ENCODE measurements around the gene LPAR5.

The LPAR5 gene

GRCh38 chr12:6635375-6635855, 344 bp downstream of the LPAR5 start:
- DNase-seq: no peak

- DNase-seq: peak; percentile 44
Observed at GRCh38 chr12:6632026-6632983, 3.5 kb downstream of the LPAR5 start.

DNA sequence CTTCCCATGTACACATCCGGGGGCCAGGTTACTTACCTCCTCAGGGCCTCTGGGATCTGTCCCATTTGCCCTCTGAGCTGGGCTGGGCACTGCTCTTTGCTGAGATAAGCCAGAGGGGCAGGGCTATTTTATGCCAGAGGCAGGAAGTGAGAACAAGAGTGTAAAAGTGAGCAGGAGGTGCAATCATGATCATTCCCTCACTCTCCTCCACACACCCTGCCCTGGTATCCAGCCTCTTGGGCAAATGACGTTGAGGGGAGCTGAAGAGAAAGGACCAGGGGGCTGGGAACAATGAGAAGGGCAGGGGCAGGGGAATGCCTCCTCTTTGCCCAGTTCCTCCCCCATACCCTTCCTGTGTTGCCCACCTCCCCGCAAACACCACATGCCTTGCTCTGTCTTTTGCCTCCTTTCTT, 4.2 kb downstream of the LPAR5 start:
- no peak for DNase-seq

- DNase-seq: no peak
Observed at GRCh38 chr12:6630736-6631135, 5.0 kb downstream of the LPAR5 start.

- no peak for DNase-seq
Observed at GRCh38 chr12:6627616-6628015, 8.1 kb downstream of the LPAR5 start.

DNA sequence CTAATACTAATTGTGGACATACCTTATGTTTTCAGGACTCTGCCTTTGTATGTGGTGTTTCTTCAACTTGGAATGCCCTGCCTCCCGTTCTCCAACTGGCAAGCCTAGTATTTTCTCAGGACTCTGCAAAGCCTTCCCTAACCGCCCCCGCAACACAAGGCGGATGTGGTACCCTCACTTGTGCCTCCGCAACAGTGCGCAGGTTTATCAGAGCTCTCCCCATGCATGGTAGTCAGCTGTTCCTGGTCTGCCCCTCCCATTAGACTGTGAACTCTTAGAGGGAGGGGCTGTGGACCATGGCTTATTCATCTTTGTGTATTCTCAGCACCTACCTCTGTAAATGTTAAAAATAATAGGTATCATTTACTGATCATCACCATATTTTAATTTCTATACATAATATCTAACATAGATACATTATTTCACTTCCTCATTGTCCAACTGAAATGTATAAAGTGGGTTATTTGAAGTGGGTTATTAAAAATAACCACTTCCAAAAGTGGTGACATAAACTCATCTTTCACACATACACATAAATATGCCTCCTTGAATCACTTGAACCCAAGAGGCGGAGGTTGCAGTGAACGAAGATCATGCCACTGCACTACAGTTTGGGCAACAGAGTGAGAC, 9.0 kb downstream of the LPAR5 start:
- no peak for DNase-seq

DNA sequence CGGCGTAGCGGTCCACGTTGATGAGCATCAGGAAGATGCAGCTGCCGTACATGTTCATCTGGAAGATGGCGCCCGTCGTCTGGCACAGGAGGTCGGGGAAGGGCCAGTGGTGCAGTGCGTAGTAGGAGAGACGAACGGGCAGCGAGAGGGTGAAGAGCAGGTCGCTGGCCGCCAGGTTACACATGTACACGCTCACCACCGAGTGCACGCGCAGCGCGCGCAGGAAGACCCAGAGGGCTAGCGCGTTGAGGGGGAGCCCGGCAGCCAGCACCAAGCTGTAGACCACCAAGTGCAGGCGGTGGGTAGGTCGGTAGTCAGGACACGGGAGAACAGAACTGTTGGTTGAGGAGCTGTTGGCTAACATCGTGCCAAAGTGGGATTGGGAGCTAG, 14.9 kb downstream of the LPAR5 start:
- DNase-seq: no peak

GRCh38 chr12:6620137-6620884, 15.4 kb downstream of the LPAR5 start:
- no peak for DNase-seq

DNA sequence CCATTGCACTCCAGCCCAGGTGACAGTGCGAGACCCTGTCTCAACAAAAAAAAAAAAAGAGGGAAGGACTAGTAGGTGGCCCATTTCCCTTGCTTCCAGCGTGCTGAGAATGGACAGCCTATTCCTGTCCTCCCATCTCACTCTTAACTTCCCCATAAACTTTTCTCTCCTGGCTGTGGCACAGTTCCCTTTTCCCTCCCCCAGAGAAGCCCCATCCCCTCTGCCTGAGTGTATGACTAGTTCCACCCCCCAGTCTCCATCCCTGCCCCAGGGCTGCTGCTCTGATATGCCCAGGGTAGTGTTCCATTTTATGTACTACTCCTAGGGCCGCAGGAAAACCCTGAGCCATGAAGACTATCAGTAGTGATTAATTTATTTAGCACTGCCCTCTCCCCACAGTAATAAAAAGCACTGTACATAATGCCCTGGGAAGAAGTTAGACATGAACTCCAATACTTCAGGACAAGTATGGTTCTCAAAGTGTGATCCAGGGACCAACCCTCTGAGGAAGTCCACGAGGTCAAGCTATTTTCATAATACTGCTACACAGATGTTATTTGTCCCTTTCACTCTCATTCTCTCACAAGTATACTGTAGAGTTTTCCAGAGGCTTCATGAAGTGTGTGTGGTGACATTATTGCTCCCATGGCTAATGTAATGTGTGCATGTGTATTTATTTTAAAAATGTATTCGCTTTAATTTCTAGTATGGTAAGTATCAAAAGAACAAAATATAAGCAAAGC, 17.1 kb downstream of the LPAR5 start:
- no peak for DNase-seq

DNA sequence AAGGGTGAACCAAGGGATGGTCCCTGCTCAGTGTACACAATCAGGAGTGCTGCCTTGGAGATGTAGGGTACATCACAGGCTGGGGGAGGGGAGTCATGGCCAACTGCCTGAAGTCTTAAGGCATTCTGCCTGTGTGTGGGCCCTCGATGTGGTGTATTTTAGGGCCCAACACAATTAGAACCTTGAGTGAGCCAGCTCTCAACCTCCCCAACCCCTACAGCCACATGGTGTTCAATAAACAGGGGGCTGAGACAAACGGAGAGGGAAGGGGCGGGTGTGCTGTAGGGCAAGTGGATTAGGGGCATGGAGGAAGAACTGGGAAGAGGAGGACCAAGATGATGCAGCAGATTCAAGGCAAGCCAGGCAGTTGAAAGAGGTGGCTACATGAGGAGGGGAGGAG, 20.0 kb downstream of the LPAR5 start:
- DNase-seq: no peak

DNA sequence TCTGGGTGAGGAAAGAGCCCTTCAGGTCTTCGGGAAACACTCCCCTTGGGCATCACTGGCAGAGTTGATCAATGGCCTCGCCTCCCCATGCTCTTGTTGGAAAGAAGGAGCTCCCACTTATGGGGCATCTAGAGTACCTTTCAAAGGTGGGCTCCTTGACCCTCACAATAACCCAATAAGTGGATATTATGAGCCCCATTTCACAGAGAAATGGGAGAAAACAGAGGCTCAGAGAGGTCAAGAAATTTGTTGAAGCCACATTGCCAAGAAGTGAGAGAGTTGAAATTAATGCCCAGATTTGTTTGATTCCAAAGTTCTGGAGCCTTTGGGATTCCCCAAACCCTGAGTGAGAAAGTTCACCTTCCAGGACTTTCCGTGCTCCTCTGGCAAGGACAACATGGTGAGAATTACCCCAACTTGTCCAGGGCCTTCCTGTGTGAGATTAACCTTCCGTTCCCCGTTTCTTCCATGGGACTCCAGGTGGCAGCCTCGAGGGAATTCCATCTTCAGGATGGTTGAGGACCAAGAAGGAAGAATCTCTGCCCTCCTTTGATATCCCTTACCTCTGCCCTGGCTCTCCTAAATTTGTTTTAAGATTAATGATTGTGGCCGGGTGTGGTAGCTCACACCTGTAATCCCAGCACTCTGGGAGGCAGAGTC, 21.1 kb downstream of the LPAR5 start:
- no peak for DNase-seq

- peak; percentile 90 for DNase-seq
Observed at GRCh38 chr12:6613776-6614512, 21.8 kb downstream of the LPAR5 start.

DNA sequence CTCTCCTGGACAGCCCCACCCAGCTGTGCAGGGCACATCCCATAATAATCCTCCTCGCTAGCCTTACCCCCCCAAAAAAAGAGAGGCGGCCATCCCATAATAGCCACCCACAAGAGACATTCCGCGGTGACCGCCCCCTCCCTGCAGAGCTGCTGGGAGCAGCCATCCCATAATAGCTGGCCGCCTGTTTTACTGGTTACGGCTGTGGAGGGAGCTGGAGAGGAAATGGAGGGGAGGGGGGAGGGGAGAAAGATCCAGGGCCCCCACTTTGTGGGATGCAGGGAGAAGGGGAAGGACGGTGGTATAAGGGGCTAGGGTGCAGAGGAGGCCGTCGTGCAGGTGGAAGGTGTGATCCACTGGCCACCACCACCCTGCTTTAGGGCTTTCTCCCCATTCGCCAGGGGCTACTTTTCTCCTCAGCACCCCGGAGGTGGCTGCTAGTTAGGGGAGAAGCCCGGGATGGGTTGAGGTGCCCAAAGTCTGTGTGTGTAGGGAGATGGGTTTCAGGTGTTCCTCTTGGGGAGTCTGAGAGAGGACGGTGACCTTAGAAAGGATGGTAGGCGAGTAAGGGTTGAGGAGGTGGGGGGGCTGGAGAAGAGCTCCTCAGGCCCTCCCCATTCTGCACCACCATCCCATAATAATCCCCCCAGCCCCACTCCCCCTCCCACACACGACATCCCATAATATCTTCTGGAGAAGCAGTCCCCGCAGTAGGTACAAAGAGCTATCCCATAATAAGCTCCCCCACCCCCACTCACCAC, 22.6 kb downstream of the LPAR5 start:
- peak; percentile 77 for DNase-seq

GRCh38 chr12:6612652-6613014, 23.1 kb downstream of the LPAR5 start:
- DNase-seq: no peak

DNA sequence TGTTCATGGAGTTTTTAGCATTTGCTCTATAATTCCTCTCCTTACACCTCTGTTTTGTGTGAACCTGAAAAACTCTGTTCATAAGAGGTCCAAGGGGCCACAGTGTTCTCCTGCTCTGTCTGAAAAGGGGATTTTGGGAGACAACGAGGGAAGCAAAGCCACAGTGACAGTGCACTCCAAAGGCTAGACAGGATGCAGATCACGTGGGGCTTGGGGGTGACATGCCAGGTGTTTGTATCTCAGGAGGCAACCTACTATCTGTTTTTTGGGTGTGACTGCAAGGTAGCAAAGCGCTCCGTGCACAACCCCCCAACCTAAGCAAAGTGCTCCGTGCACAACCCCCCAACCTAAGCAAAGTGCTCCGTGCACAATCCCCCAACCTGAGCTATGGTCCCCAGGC, 23.5 kb downstream of the LPAR5 start:
- no peak for DNase-seq

- DNase-seq: no peak
Observed at GRCh38 chr12:6608592-6609281, 27.0 kb downstream of the LPAR5 start.

- DNase-seq: peak; percentile 77
Observed at GRCh38 chr12:6607751-6608591, 27.8 kb downstream of the LPAR5 start.

DNA sequence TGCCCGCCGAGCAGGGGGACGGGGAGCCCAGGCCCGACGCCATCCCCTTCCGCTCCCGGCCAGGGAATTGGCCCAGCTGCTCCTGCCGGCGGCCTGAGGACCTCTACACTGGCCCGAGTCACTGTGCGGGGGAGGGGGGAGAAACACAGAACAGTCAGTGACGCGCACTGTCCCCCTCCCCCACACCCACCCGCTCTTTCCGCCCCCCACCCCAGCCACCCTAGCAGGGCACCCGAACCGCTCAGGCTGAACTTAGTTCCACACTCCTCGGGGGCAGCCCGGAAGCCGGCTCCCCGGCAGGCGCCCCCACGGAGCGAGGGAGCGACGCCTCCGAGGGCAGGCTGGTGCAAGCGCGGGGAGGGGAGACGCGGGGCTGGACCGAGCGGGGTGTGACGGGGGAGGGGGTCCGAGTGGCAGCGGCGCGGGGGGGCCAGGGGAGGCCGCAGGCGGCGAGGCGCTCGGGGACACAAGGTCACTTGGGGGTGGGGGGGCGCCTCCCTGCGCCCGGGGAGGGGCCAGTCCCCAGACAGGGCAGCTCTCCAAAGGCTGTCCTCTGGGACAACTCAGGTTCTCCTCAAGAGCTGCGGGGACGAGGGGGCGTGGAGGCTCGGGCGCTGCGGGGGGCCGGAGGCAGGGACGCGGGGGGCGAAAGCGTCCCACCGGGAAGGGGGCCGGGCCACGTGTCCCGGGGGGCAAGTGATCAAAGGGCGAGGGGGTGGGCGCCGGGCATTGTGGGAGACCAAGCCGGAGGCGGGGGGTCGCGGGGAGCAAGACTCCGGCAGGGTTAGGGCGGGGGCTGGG, 29.2 kb downstream of the LPAR5 start:
- DNase-seq: no peak

All from NCI-H510A (cell line).